ENCODE results near the gene PLSCR1.

DNA sequence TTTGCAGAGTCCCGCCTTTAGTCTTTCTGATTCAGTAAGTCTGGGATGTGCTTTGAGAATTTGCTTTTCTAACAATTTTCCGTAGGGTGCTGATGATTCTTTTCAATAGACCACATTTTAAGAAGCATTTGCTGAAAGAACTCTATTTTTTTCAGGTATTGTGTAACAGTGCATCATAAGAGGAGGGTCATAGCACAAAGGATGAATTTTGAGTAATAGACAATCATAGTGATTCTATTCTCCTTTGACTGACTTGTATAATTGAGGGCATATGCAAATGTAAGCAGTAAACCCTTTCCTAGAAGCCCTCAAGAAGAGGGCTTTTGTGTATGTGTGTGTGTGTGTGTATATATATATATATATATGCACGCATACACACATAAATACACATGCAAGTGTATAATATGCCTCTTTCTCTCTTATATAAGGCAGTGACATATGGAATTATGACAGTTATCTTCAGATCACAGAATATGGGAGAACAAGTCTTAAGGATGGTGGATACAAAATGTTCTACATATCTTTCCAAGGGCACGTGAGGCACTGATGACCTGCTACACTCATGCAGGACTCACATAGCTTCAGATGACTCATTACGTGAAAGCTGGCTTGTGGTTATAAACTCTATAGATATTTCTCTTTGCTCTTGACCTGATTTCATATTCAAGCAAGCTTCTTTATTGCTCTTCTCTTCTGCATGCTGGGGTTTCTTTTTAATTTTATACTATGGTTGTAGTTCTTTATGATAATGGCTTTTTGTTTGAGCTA is 6.5 kb upstream of the PLSCR1 start:
- TF ChIP-seq CTCF (IDR thresholded peaks at IDR 0.05; ENCODE audit: insufficient read depth, low read length), result no peak
- TF ChIP-seq, protein P1, sequence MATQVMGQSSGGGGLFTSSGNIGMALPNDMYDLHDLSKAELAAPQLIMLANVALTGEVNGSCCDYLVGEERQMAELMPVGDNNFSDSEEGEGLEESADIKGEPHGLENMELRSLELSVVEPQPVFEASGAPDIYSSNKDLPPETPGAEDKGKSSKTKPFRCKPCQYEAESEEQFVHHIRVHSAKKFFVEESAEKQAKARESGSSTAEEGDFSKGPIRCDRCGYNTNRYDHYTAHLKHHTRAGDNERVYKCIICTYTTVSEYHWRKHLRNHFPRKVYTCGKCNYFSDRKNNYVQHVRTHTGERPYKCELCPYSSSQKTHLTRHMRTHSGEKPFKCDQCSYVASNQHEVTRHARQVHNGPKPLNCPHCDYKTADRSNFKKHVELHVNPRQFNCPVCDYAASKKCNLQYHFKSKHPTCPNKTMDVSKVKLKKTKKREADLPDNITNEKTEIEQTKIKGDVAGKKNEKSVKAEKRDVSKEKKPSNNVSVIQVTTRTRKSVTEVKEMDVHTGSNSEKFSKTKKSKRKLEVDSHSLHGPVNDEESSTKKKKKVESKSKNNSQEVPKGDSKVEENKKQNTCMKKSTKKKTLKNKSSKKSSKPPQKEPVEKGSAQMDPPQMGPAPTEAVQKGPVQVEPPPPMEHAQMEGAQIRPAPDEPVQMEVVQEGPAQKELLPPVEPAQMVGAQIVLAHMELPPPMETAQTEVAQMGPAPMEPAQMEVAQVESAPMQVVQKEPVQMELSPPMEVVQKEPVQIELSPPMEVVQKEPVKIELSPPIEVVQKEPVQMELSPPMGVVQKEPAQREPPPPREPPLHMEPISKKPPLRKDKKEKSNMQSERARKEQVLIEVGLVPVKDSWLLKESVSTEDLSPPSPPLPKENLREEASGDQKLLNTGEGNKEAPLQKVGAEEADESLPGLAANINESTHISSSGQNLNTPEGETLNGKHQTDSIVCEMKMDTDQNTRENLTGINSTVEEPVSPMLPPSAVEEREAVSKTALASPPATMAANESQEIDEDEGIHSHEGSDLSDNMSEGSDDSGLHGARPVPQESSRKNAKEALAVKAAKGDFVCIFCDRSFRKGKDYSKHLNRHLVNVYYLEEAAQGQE (IDR thresholded peaks at IDR 0.05; ENCODE audit: insufficient replicate concordance, low read depth), result no peak
- no peak for TF ChIP-seq GABPA (IDR thresholded peaks at IDR 0.05; ENCODE audit: low read depth)
- TF ChIP-seq SPI1 (IDR thresholded peaks at IDR 0.05; ENCODE audit: borderline replicate concordance, low read depth), result no peak
- no peak for TF ChIP-seq POLR2AphosphoS5 (IDR thresholded peaks at IDR 0.05; ENCODE audit: low read depth)

All from HL-60 (cell line).